ENCODE data around the gene SPATA46. TPM values are rescaled to one million over a fixed set of nuclear protein-coding genes. Genes with fewer than 3 reads are reported as not detected.
A peak's percentile ranks its signal among the peaks of the same experiment; 100 is the strongest.

Gene SPATA46
- total and polyA plus RNA-seq, 9 of the 15 experiments (the other 6 are each of a cell fraction or from before 2014, with no cell fraction given) = 0.04 to 0.11 TPM; not detected in 7

DNA sequence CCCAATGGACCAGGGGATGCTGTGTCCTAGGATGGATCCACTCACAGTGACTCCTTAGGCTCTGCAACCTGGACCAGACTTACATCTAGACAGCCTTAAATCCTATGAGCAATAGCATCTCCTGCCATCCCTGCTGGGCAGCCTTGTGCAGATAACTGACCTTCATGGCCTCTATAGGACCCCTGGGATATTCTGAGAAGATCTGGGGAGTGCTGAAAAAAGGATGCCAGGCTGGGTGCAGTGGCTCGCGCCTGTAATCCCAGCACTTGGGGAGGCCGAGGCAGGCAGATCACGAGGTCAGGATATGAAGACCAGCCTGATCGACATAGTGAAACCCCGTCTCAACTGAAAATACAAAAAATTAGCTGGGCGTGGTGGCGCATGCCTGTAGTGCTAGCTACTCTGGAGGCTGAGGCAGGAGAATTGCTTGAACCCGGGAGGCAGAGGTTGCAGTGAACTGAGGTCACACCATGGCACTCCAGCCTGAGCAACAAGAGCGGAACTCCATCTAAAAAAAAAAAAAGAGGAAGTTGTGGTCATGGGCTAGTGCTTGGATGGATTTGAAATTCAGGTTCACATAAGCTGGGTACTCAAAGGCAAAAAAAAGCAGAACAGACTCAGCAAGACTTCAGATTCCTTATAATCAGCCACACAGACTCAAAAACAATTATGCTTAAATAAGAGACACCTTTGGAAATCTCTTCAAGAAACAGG, 46.2 kb upstream of the SPATA46 start (continued):
- TF ChIP-seq, protein P1, sequence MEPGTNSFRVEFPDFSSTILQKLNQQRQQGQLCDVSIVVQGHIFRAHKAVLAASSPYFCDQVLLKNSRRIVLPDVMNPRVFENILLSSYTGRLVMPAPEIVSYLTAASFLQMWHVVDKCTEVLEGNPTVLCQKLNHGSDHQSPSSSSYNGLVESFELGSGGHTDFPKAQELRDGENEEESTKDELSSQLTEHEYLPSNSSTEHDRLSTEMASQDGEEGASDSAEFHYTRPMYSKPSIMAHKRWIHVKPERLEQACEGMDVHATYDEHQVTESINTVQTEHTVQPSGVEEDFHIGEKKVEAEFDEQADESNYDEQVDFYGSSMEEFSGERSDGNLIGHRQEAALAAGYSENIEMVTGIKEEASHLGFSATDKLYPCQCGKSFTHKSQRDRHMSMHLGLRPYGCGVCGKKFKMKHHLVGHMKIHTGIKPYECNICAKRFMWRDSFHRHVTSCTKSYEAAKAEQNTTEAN (CRISPR knock-in tag; IDR thresholded peaks at IDR 0.05) = no peak
- TF ChIP-seq RCOR1 (IDR thresholded peaks at IDR 0.05; ENCODE audit: borderline replicate concordance in 1 of 2, low read depth in 2 of 2, low read length in 2 of 2) (peak in 1 of 2 experiments; percentile 70; a peak in 1 of 4 replicates), HDAC8 (tag; IDR thresholded peaks at IDR 0.05) (no peak), ZNF184 (CRISPR knock-in tag; IDR thresholded peaks at IDR 0.05) (no peak), ZSCAN32 (CRISPR knock-in tag; IDR thresholded peaks at IDR 0.05) (no peak), MIER1 (IDR thresholded peaks at IDR 0.05; ENCODE audit: low read depth) (no peak), TBL1XR1 (IDR thresholded peaks at IDR 0.05; ENCODE audit: low read length in 2 of 2) (no peak), CEBPB (tag; IDR thresholded peaks at IDR 0.05) (no peak), POLR2B (IDR thresholded peaks at IDR 0.05; ENCODE audit: low read depth, partially characterized antibody) (no peak), SMARCA4 (IDR thresholded peaks at IDR 0.05) (peak; percentile 74), ZNF311 (CRISPR knock-in tag; IDR thresholded peaks at IDR 0.05) (no peak), HSF4 (CRISPR knock-in tag; IDR thresholded peaks at IDR 0.05; ENCODE audit: borderline replicate concordance) (no peak)
- TF ChIP-seq, protein P2, sequence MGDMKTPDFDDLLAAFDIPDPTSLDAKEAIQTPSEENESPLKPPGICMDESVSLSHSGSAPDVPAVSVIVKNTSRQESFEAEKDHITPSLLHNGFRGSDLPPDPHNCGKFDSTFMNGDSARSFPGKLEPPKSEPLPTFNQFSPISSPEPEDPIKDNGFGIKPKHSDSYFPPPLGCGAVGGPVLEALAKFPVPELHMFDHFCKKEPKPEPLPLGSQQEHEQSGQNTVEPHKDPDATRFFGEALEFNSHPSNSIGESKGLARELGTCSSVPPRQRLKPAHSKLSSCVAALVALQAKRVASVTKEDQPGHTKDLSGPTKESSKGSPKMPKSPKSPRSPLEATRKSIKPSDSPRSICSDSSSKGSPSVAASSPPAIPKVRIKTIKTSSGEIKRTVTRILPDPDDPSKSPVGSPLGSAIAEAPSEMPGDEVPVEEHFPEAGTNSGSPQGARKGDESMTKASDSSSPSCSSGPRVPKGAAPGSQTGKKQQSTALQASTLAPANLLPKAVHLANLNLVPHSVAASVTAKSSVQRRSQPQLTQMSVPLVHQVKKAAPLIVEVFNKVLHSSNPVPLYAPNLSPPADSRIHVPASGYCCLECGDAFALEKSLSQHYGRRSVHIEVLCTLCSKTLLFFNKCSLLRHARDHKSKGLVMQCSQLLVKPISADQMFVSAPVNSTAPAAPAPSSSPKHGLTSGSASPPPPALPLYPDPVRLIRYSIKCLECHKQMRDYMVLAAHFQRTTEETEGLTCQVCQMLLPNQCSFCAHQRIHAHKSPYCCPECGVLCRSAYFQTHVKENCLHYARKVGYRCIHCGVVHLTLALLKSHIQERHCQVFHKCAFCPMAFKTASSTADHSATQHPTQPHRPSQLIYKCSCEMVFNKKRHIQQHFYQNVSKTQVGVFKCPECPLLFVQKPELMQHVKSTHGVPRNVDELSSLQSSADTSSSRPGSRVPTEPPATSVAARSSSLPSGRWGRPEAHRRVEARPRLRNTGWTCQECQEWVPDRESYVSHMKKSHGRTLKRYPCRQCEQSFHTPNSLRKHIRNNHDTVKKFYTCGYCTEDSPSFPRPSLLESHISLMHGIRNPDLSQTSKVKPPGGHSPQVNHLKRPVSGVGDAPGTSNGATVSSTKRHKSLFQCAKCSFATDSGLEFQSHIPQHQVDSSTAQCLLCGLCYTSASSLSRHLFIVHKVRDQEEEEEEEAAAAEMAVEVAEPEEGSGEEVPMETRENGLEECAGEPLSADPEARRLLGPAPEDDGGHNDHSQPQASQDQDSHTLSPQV (IDR thresholded peaks at IDR 0.05) = no peak
- TF ChIP-seq, protein P3, sequence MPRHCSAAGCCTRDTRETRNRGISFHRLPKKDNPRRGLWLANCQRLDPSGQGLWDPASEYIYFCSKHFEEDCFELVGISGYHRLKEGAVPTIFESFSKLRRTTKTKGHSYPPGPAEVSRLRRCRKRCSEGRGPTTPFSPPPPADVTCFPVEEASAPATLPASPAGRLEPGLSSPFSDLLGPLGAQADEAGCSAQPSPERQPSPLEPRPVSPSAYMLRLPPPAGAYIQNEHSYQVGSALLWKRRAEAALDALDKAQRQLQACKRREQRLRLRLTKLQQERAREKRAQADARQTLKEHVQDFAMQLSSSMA (CRISPR knock-in tag; IDR thresholded peaks at IDR 0.05) = no peak
- TF ChIP-seq, protein P4, sequence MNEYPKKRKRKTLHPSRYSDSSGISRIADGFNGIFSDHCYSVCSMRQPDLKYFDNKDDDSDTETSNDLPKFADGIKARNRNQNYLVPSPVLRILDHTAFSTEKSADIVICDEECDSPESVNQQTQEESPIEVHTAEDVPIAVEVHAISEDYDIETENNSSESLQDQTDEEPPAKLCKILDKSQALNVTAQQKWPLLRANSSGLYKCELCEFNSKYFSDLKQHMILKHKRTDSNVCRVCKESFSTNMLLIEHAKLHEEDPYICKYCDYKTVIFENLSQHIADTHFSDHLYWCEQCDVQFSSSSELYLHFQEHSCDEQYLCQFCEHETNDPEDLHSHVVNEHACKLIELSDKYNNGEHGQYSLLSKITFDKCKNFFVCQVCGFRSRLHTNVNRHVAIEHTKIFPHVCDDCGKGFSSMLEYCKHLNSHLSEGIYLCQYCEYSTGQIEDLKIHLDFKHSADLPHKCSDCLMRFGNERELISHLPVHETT (CRISPR knock-in tag; conservative IDR thresholded peaks at IDR 0.05 in 1 of 2, IDR thresholded peaks at IDR 0.05 in 1 of 2) = no peak
- TF ChIP-seq, protein P5, sequence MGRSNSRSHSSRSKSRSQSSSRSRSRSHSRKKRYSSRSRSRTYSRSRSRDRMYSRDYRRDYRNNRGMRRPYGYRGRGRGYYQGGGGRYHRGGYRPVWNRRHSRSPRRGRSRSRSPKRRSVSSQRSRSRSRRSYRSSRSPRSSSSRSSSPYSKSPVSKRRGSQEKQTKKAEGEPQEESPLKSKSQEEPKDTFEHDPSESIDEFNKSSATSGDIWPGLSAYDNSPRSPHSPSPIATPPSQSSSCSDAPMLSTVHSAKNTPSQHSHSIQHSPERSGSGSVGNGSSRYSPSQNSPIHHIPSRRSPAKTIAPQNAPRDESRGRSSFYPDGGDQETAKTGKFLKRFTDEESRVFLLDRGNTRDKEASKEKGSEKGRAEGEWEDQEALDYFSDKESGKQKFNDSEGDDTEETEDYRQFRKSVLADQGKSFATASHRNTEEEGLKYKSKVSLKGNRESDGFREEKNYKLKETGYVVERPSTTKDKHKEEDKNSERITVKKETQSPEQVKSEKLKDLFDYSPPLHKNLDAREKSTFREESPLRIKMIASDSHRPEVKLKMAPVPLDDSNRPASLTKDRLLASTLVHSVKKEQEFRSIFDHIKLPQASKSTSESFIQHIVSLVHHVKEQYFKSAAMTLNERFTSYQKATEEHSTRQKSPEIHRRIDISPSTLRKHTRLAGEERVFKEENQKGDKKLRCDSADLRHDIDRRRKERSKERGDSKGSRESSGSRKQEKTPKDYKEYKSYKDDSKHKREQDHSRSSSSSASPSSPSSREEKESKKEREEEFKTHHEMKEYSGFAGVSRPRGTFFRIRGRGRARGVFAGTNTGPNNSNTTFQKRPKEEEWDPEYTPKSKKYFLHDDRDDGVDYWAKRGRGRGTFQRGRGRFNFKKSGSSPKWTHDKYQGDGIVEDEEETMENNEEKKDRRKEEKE (IDR thresholded peaks at IDR 0.05; ENCODE audit: borderline replicate concordance in 1 of 2, control insufficient read depth in 1 of 2, low read depth in 2 of 2, low read length in 1 of 2) = no peak
